OCI-LY1 (cell line): ENCODE measurements around the gene SNRNP200.

Source experiments
- H2AFZ ChIP-seq: fragments of 200-600 bp; sonication (generic), shearing (Covaris generic); 2 replicates; pipeline ENCODE4 v1.6.0; 2014; ENCODE audit warnings: antibody characterized with exemption, mild to moderate bottlenecking, low read length
- H3F3A ChIP-seq: fragments of 200-600 bp; sonication (generic), shearing (Covaris generic); 2 replicates; pipeline ENCODE4 v1.6.0; 2014; ENCODE audit warnings: mild to moderate bottlenecking, antibody characterized with exemption, low read length, moderate library complexity; ENCODE audit not compliant: insufficient read depth
- H3K27ac ChIP-seq: fragments of 200-600 bp; sonication (generic); 2 replicates; pipeline ENCODE4 v1.5.1; 2014; ENCODE audit warnings: low read length, mixed run types, mild to moderate bottlenecking, low read depth; ENCODE audit not compliant: poor library complexity, severe bottlenecking
- H3K27me3 ChIP-seq: fragments of 200-600 bp; sonication (generic); 2 replicates; pipeline ENCODE4 v1.6.0; 2014; ENCODE audit warnings: antibody characterized with exemption, mild to moderate bottlenecking, low read length, moderate library complexity; ENCODE audit not compliant: insufficient read depth
- H3K36me3 ChIP-seq: fragments of 200-600 bp; sonication (generic); 2 replicates; pipeline ENCODE4 v1.6.1; 2014; ENCODE audit warnings: mild to moderate bottlenecking, antibody characterized with exemption, low read length, moderate library complexity, mixed read lengths; ENCODE audit not compliant: insufficient read depth
- H3K4me1 ChIP-seq: fragments of 200-600 bp; sonication (generic); 2 replicates; pipeline ENCODE4 v1.5.1; 2014; ENCODE audit warnings: mild to moderate bottlenecking, low read length, moderate library complexity; ENCODE audit not compliant: insufficient read depth, severe bottlenecking
- H3K4me2 ChIP-seq: fragments of 200-600 bp; sonication (generic), shearing (Covaris generic); 2 replicates; pipeline ENCODE4 v1.6.1; 2014; ENCODE audit warnings: low read length
- H3K4me3 ChIP-seq: fragments of 200-600 bp; sonication (generic); 2 replicates; pipeline ENCODE4 v1.5.1; 2014; ENCODE audit warnings: low read length, low read depth, mild to moderate bottlenecking, mixed read lengths; ENCODE audit not compliant: poor library complexity, severe bottlenecking
- H3K79me2 ChIP-seq: fragments of 200-600 bp; shearing (Covaris generic); 2 replicates; pipeline ENCODE4 v1.6.1; 2016; ENCODE audit warnings: mixed run types, low read length, mixed read lengths; ENCODE audit not compliant: insufficient read depth
- H3K9ac ChIP-seq: fragments of 200-600 bp; sonication (generic), shearing (Covaris generic); 2 replicates; pipeline ENCODE4 v1.6.1; 2014; ENCODE audit warnings: mild to moderate bottlenecking, low read length, mixed read lengths
- H3K9me2 ChIP-seq: fragments of 200-600 bp; sonication (generic), shearing (Covaris generic); 2 replicates; pipeline ENCODE4 v1.6.1; 2014; ENCODE audit warnings: low read depth, mild to moderate bottlenecking, low read length, mixed read lengths
- H3K9me3 ChIP-seq: fragments of 200-600 bp; shearing (Covaris generic); 2 replicates; pipeline ENCODE4 v1.6.1; 2014; ENCODE audit warnings: low read length, mixed read lengths
- H4K20me1 ChIP-seq: fragments of 200-600 bp; sonication (generic), shearing (Covaris generic); 2 replicates; pipeline ENCODE4 v1.6.0; 2016; ENCODE audit warnings: mild to moderate bottlenecking, low read length; ENCODE audit not compliant: insufficient read depth
- EZH2 ChIP-seq: fragments of 200-600 bp; sonication (generic), shearing (Covaris generic); IDR thresholded peaks from 2 replicates; pipeline ENCODE4 v1.8.0; 2017; ENCODE audit warnings: borderline replicate concordance, mixed run types, mild to moderate bottlenecking, antibody characterized with exemption, low read length, moderate library complexity, mixed read lengths
- TF ChIP-seq, protein P1 (sequence below): fragments of 200-600 bp; sonication (generic), shearing (Covaris generic); IDR thresholded peaks from 2 replicates; pipeline ENCODE4 v1.5.1; 2017; ENCODE audit warnings: mild to moderate bottlenecking, antibody characterized with exemption, low read length, moderate library complexity, mixed read lengths

Gene SNRNP200

DNA sequence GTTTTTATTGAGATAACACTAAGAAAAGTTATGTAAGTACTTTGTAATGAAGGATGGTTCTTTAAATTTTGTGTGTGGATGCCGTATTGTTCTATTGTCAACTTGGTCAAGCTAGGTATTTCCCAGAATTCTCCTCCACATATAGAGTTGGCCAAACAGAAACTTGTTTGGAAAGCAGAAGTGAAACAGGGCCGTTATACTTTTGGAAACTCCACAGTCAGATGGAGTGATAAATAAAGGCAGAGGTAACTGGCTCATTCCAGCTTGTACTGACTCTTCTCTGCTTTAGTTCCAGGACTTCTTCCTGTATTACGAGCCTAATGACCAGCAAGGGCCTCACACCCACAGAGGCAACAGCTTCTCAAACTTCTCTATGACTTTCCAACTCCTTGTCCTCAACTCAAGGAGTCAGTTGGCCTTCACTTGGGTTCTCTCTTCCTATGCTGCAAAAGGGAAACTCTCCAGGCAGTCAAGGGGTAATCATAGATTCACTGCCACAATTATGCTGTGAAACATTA is 80.3 kb downstream of the SNRNP200 start:
- Histone ChIP-seq H3K4me2 (peak overlapping the region; percentile 65), H3K4me1 (peaks cover 23% of the 10 kb centered on the region), H3K27me3 (no peaks in the 10 kb centered on the region), H3K4me3 (peak overlapping the region; percentile 27), H3K9me3 (no peaks in the 10 kb centered on the region), H3K27ac (peak overlapping the region; percentile 100), H4K20me1 (no peaks in the 10 kb centered on the region), H3K36me3 (no peaks in the 10 kb centered on the region), H3K79me2 (0 out of 2 replicates have a peak, but pooled peaks cover 5% of the 10 kb centered on the region), H3F3A (no peaks in the 10 kb centered on the region), H2AFZ (no peak overlapping the region), H3K9me2 (no peaks in the 10 kb centered on the region), H3K9ac (peak overlapping the region; percentile 68)
- TF ChIP-seq EZH2, result no peak
- TF ChIP-seq, protein P1, sequence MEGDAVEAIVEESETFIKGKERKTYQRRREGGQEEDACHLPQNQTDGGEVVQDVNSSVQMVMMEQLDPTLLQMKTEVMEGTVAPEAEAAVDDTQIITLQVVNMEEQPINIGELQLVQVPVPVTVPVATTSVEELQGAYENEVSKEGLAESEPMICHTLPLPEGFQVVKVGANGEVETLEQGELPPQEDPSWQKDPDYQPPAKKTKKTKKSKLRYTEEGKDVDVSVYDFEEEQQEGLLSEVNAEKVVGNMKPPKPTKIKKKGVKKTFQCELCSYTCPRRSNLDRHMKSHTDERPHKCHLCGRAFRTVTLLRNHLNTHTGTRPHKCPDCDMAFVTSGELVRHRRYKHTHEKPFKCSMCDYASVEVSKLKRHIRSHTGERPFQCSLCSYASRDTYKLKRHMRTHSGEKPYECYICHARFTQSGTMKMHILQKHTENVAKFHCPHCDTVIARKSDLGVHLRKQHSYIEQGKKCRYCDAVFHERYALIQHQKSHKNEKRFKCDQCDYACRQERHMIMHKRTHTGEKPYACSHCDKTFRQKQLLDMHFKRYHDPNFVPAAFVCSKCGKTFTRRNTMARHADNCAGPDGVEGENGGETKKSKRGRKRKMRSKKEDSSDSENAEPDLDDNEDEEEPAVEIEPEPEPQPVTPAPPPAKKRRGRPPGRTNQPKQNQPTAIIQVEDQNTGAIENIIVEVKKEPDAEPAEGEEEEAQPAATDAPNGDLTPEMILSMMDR, result no peak
